Suprapubic skin (tissue), 4 donors: ENCODE measurements around the gene PXDC1. TPM values are rescaled to one million over a fixed set of nuclear protein-coding genes. Genes with fewer than 3 reads are reported as not detected.

Experiments used
- DNase-seq, 2 donors: peaks; one replicate each; pipeline ENCODE4 v3.0.0-alpha.2; 2019; ENCODE audit warnings: low spot score in 2 of 2
- H3K27ac ChIP-seq: fragments of 200-600 bp; sonication (generic); one replicate; pipeline ENCODE4 v1.5.1; 2019
- H3K27me3 ChIP-seq: fragments of 200-600 bp; sonication (generic); one replicate; pipeline ENCODE4 v1.5.1; 2019
- H3K36me3 ChIP-seq: fragments of 200-600 bp; sonication (generic); one replicate; pipeline ENCODE4 v1.5.1; 2019
- H3K4me1 ChIP-seq: fragments of 200-600 bp; sonication (generic); one replicate; pipeline ENCODE4 v1.5.1; 2019
- H3K4me3 ChIP-seq: fragments of 200-600 bp; sonication (generic); one replicate; pipeline ENCODE4 v1.5.1; 2019; ENCODE audit warnings: mild to moderate bottlenecking
- H3K9me3 ChIP-seq: fragments of 200-600 bp; sonication (generic); one replicate; pipeline ENCODE4 v1.5.1; 2019
- EP300 ChIP-seq: sonication (generic); formaldehyde crosslinking; IDR thresholded peaks from one replicate; pipeline ENCODE4 v1.6.1; 2017; ENCODE audit warnings: antibody characterized with exemption
- POLR2A ChIP-seq, 2 donors: fragments of 450-650 bp; IDR thresholded peaks; one replicate each; pipeline ENCODE4 v1.6.1; 2017; ENCODE audit warnings: antibody characterized with exemption in 2 of 2, mild to moderate bottlenecking in 2 of 2, moderate library complexity in 2 of 2
- POLR2AphosphoS5 ChIP-seq, 3 donors: sonication (generic); formaldehyde crosslinking; IDR thresholded peaks; one replicate each; pipeline ENCODE4 v1.6.1; 2017; ENCODE audit warnings: antibody characterized with exemption in 3 of 3
- WGBS: methylation state at CpG from one replicate; pipeline ENCODE4 v1.1.5; 2018; 5-methylcytosine and 5-hydroxymethylcytosine counted together
- total RNA-seq, 4 donors: library from RNA; depleted of rRNA; stranded (reverse); fragments of >200 nt; gene quantifications; one replicate each; pipeline ENCODE4 v1.1.0, GENCODE V29; 2016
- TF ChIP-seq, protein P1 (sequence below), 2 donors: fragments of 200-600 bp in 1 of 2; fragments of 450-650 bp in 1 of 2; sonication (generic) in 1 of 2; IDR thresholded peaks; one replicate each; pipeline ENCODE4 v1.5.1; 2016 to 2019; ENCODE audit warnings: antibody characterized with exemption in 2 of 2, mild to moderate bottlenecking in 1 of 2, moderate library complexity in 1 of 2

The PXDC1 gene
- total RNA-seq, 4 donors from 2014 or later: 63.1 to 108 (median 68.5) TPM

DNA sequence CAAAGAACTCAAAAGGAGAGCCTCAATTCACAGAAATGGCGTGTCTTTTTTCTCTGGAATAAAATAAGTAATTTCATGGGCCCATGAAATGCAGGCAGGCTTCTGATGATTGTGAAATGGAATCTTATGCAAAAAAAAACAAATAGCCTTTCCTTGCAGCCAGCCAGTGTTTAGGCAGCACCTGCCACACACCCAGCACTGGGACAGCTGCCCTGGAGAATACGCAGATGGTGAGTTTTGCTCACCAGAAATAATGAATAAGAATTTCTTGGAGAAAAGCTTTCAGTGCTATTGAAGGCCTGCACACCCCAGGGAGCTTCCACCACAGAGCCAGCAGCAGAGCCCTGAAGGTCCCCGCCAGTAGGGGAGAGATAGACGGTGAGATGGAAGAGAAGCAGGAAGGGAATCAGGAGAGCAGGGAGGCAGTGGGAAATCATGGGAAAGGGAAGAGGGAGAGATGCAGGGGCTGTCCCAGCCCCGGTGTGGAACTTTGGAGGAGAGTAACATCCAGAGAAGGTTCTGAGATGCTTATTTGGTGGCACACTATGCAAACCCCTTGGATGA is 54.9 kb downstream of the PXDC1 start:
- DNase-seq: no peak
- no peaks in the 10 kb centered on the region for H3K9me3 ChIP-seq
- H3K36me3 ChIP-seq: no peaks in the 10 kb centered on the region
- H3K4me3 ChIP-seq: no peak overlapping the region
- H3K4me1 ChIP-seq: peaks cover 3% of the 10 kb centered on the region
- TF ChIP-seq, protein P1, sequence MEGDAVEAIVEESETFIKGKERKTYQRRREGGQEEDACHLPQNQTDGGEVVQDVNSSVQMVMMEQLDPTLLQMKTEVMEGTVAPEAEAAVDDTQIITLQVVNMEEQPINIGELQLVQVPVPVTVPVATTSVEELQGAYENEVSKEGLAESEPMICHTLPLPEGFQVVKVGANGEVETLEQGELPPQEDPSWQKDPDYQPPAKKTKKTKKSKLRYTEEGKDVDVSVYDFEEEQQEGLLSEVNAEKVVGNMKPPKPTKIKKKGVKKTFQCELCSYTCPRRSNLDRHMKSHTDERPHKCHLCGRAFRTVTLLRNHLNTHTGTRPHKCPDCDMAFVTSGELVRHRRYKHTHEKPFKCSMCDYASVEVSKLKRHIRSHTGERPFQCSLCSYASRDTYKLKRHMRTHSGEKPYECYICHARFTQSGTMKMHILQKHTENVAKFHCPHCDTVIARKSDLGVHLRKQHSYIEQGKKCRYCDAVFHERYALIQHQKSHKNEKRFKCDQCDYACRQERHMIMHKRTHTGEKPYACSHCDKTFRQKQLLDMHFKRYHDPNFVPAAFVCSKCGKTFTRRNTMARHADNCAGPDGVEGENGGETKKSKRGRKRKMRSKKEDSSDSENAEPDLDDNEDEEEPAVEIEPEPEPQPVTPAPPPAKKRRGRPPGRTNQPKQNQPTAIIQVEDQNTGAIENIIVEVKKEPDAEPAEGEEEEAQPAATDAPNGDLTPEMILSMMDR (IDR thresholded peaks at IDR 0.05): no peak
- no peaks in the 10 kb centered on the region for H3K27me3 ChIP-seq
- 81% methylated on average over 5 of the region's 5 CpGs for WGBS
- no peak overlapping the region for H3K27ac ChIP-seq

DNA sequence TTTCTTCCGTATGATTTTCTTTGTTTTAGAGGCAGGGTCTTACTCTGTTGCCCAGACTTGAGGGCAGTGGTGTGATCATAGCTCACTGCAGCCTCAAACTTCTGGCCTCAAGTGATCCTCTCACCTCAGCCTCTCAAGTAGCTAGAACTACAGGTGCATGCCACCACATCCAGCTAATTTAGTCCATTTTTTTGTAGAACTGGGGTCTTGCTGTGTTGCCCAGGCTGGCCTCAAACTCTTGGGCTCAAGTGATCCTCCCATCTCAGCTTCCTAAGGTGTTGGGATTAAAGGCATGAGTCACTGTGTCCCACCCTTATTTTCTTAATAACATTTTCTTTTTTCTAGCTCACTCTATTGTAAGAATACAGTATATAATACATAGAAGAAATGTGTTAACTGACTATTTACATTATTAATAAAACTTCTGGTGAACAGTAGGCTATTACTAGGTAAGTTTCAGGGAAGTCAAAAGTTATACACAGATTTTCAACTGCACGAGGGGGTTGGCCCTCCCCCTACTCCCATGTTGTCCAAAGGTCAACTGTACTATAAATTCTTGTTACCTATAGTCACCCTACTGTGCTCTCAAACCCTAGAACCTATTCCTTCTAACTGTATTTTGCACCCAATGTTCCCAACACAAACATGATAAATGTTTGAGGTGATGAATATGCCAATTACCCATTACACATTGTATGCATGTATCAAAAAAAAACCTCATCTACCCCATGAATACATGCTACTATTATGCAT is 56.3 kb downstream of the PXDC1 start:
- peaks cover 3% of the 10 kb centered on the region for H3K4me1 ChIP-seq
- 83% methylated on average over 2 of the region's 2 CpGs for WGBS
- H3K36me3 ChIP-seq: no peaks in the 10 kb centered on the region
- H3K4me3 ChIP-seq: no peak overlapping the region
- no peaks in the 10 kb centered on the region for H3K27me3 ChIP-seq
- H3K27ac ChIP-seq: no peak overlapping the region
- no peak for TF ChIP-seq EP300
- H3K9me3 ChIP-seq: no peaks in the 10 kb centered on the region
- DNase-seq: no peak

DNA sequence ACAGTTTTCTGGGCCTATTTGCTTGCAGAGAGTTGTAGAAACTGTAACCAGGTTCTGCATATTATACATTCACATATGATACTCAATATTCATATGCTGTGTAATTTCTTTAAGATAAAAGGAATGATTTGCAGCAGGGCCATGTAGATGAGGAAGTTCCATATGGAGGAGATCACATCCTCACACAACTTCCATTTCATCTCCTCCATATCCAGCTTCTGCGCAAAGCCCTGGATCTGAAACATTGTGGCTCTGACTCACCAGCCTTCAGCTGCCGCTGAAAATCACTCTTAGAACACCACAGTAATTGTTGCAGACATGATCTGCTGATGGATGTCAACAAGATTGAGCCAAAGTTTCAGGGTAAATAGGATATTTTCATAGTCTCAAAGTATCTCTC is 57.7 kb downstream of the PXDC1 start:
- Histone ChIP-seq H3K4me3 (no peak overlapping the region), H3K27ac (no peak overlapping the region), H3K4me1 (peaks cover 3% of the 10 kb centered on the region), H3K9me3 (no peaks in the 10 kb centered on the region), H3K36me3 (no peaks in the 10 kb centered on the region), H3K27me3 (no peaks in the 10 kb centered on the region)
- WGBS: 89% methylated on average over 2 of the region's 2 CpGs
- DNase-seq: no peak
- no peak for TF ChIP-seq EP300
- no peak for TF ChIP-seq POLR2A (IDR thresholded peaks at IDR 0.05)
- TF ChIP-seq, protein P1 (IDR thresholded peaks at IDR 0.05): no peak
- no peak for TF ChIP-seq POLR2AphosphoS5 (IDR thresholded peaks at IDR 0.05)

DNA sequence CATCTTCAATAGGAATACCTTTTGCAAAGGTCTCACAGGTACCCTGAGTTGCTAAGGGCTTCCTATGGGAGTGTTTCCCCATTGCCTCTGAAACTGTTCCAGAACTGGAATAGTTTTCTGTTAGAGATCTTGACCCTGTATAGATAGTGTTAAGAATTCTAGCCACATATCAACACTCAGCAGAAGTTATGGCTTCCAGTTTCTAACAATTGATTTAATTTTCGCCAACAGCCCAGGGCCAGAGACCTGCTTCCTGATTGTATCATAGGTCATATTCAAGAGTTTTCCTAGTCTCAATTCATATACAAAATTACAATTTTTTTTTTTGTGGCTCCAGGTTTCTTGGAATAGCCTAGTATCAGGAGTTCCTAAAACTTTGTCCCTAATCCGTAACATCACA is 61.0 kb downstream of the PXDC1 start:
- no peak for DNase-seq
- no peak overlapping the region for H3K27ac ChIP-seq
- H3K4me3 ChIP-seq: no peak overlapping the region
- no peaks in the 10 kb centered on the region for H3K36me3 ChIP-seq
- 94% methylated on average over 2 of the region's 2 CpGs for WGBS
- TF ChIP-seq, protein P1 (IDR thresholded peaks at IDR 0.05): no peak
- TF ChIP-seq EP300 (no peak), POLR2AphosphoS5 (IDR thresholded peaks at IDR 0.05) (no peak), POLR2A (IDR thresholded peaks at IDR 0.05) (no peak)
- no peaks in the 10 kb centered on the region for H3K9me3 ChIP-seq
- H3K27me3 ChIP-seq: no peaks in the 10 kb centered on the region
- H3K4me1 ChIP-seq: no peaks in the 10 kb centered on the region

DNA sequence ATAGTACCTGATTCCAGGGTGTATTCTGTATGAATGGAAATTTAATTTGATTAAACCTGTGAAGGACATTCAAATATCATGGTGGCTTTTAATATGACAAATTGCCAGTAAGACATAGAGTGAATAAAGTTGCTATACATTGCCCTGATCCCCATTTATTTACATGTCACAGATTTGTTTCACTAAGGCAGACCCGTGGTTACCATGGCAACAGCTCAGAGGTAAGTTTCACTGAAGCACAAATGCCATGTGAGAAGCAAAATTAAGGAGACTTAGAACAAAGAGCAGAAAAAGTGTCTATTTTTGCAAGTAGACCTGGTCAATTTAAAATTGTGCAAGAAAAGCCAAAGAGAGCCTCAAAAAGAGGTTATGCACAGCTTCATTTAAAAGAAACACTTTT is 63.7 kb downstream of the PXDC1 start:
- 60% methylated on average over 1 of the region's 1 CpG for WGBS
- Histone ChIP-seq H3K4me3 (no peak overlapping the region), H3K27ac (no peak overlapping the region), H3K4me1 (no peaks in the 10 kb centered on the region), H3K9me3 (no peaks in the 10 kb centered on the region), H3K36me3 (no peaks in the 10 kb centered on the region), H3K27me3 (no peaks in the 10 kb centered on the region)
- DNase-seq: no peak
- TF ChIP-seq POLR2A (IDR thresholded peaks at IDR 0.05) (no peak), POLR2AphosphoS5 (IDR thresholded peaks at IDR 0.05) (no peak), EP300 (no peak)
- TF ChIP-seq, protein P1 (IDR thresholded peaks at IDR 0.05): no peak
